Coronary artery (tissue), 2 donors: ENCODE measurements around the gene KLHL36.

Experiments used
- DNase-seq: peaks from one replicate; pipeline ENCODE4 v3.0.0-alpha.2; 2017; ENCODE audit warnings: low spot score
- H3K27ac ChIP-seq, 2 donors: fragments of 200-600 bp; sonication (generic); one replicate each; pipeline ENCODE4 v1.5.1; 2016 to 2019
- H3K4me3 ChIP-seq: fragments of 200-600 bp; sonication (generic); 2 replicates; pipeline ENCODE4 v1.5.1; 2016; ENCODE audit warnings: mild to moderate bottlenecking, moderate library complexity
- CTCF ChIP-seq: fragments of 200-600 bp; sonication (generic); IDR thresholded peaks from one replicate; pipeline ENCODE4 v1.5.1; 2019; ENCODE audit warnings: antibody characterized with exemption

Gene KLHL36

GRCh38 chr16:84637709-84638108 lies 10.6 kb upstream of the KLHL36 start:
- TF ChIP-seq CTCF: no peak
- no peak for DNase-seq
- no peak overlapping the region for H3K4me3 ChIP-seq

DNA sequence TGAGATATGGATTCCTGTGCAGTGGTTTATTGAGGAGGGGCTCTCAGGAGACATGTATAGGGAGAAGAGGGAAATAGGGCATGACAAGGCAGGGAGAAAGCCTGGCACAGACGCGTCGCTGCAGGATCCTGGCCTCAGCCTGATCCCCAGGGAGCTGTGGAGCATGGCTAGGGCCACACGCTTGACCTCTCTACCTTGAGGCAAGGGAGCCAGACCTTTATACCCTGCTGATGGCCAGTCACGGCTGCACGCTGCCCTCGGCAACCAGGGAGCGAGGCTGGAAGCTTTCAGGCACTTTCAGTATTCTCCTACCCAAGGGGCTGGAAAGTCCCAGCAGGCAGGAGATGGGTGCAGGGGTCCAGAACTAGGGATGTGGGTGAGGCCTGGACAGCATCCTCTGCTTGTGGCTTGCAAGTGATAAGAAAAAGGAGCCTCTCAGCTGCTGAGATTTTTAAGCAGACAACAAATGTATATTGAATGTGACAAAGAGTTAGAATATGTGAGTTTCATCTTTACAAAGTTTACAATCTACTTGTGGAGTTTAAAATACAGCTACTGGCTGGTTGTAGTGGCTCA lies 10.0 kb upstream of the KLHL36 start:
- Histone ChIP-seq H3K4me3 (no peak overlapping the region), H3K27ac (no peak overlapping the region)
- TF ChIP-seq CTCF: no peak
- DNase-seq: no peak

More at GRCh38 chr16:84637709-84638108, 10.6 kb upstream of the KLHL36 start:
- H3K27ac ChIP-seq: no peak overlapping the region

GRCh38 chr16:84640145-84640544 lies 8.2 kb upstream of the KLHL36 start:
- no peak for TF ChIP-seq CTCF
- Histone ChIP-seq H3K27ac (no peak overlapping the region), H3K4me3 (no peak overlapping the region)
- DNase-seq: no peak

DNA sequence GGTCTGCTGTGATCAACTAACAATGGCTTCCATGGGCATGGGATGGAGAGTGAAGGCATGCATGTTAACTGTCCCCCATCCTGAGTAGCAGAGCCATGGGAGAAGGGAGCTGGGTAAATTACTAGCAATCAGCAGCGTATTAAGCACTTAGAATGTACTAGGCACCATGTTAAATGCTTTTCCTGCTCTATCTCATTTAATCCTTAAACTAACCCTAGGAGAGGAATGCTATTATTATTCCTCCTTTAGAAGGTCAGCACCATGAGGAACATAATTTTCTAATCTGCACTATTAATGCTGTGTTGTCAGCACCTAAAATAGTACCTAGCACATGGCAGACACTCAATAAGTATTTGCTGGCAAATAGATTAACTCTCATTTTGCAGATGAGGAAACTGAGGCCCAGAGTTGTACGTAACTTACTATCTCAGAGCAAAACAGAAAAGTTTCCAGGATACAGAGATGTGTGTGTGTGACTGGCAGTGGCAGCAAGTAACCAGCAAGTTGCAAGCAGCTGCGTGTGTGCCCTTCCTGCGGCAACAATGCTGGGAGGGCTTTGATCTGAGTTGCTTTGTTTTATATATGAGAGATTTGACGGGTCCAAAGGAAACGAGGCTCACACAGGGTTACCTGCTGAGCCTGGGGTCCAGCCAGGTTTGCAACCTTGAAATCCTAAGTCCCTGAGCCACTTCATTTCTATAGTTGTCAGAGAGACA lies 6.5 kb upstream of the KLHL36 start:
- Histone ChIP-seq H3K27ac (peak overlapping the region; percentile 82 to 85), H3K4me3 (no peak overlapping the region)
- no peak for TF ChIP-seq CTCF
- DNase-seq: no peak

GRCh38 chr16:84643180-84643583 lies 5.1 kb upstream of the KLHL36 start:
- DNase-seq: peak; percentile 93
- Histone ChIP-seq H3K4me3 (peak overlapping the region; percentile 16), H3K27ac (peak overlapping the region; percentile 82 to 85)
- no peak for TF ChIP-seq CTCF

- peak overlapping the region; percentile 16 for H3K4me3 ChIP-seq
- no peak for TF ChIP-seq CTCF
- no peak for DNase-seq
- peak overlapping the region; percentile 82 to 85 for H3K27ac ChIP-seq
Observed at GRCh38 chr16:84643674-84644073, 4.6 kb upstream of the KLHL36 start.
